Transverse colon (tissue), 3 donors: ENCODE data around the gene TLK1.

Experiments used
- EP300 ChIP-seq: sonication (generic); formaldehyde crosslinking; IDR thresholded peaks from one replicate; pipeline ENCODE4 v1.6.1; 2017; ENCODE audit warnings: antibody characterized with exemption, low read depth
- POLR2A ChIP-seq: fragments of 450-650 bp; IDR thresholded peaks from one replicate; pipeline ENCODE4 v1.6.1; 2016; ENCODE audit warnings: antibody characterized with exemption, mild to moderate bottlenecking, moderate library complexity
- POLR2AphosphoS5 ChIP-seq, 3 donors: sonication (generic); formaldehyde crosslinking; IDR thresholded peaks; one replicate each; pipeline ENCODE4 v1.6.1; 2016; ENCODE audit warnings: antibody characterized with exemption in 3 of 3

DNA sequence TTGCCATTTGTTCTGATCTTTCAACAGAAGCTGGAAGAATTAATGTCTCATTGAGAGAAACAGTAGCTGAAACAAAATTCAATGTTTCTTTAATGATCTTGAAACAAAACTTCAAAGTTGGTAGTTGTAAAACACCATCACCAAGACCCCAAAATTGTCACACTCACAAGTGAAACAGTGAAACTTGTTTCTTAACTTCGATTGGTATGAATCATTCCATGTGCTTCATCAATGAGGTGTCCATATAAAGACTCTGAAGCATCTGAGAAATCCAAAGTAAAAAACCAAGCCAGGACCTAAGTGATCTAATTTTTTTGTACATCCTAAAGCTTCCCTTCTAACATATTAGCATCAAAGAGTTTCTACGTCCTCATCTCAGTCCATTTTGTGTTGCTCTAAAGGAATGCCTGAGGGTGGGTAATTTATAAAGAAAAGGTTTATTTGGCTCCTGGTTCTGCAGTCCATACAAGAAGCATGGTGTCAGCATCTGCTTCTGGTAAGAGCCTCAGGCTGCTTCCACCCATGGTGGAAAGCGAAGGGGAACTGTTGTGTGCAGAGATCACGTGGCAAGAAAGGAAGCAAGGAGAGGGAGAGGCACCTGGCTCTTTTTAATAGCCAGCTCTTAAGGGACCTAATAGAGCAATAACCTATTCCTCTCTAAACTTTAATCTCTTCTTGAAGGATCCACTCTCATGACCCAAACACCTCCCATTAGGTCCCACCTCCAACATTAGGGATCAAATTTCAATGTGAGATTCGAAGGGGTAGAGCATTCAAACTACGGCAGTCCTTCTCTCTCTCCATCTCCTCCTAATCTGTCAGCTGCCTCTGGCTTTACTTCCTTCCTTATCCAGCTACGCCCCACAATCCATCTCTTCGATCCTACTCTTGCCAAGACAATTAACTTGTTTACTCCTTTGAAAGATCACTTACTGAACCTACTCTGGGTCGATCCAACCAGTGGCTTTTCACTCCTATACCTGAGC is 20.7 kb upstream of the TLK1 start:
- TF ChIP-seq POLR2AphosphoS5 (IDR thresholded peaks at IDR 0.05) (no peak), POLR2A (no peak), EP300 (no peak)
